Tibial nerve (tissue), 4 donors: ENCODE data around the gene TMCO4.

Experiments
- CTCF ChIP-seq, 5 experiments: fragments of 200-600 bp in 3 of 5; fragments of 450-650 bp in 2 of 5; sonication (generic) in 3 of 5; IDR thresholded peaks; one replicate each; pipeline ENCODE4 v1.5.1; 2016 to 2019; ENCODE audit warnings: antibody characterized with exemption in 5 of 5, mild to moderate bottlenecking in 3 of 5, moderate library complexity in 2 of 5
- EP300 ChIP-seq, 2 donors: sonication (generic); formaldehyde crosslinking; IDR thresholded peaks; one replicate each; pipeline ENCODE4 v1.6.1; 2017; ENCODE audit warnings: antibody characterized with exemption in 2 of 2, mild to moderate bottlenecking in 1 of 2
- POLR2A ChIP-seq, 2 donors: fragments of 450-650 bp; IDR thresholded peaks; one replicate each; pipeline ENCODE4 v1.6.1; 2017; ENCODE audit warnings: antibody characterized with exemption in 2 of 2, mild to moderate bottlenecking in 2 of 2, moderate library complexity in 2 of 2

DNA sequence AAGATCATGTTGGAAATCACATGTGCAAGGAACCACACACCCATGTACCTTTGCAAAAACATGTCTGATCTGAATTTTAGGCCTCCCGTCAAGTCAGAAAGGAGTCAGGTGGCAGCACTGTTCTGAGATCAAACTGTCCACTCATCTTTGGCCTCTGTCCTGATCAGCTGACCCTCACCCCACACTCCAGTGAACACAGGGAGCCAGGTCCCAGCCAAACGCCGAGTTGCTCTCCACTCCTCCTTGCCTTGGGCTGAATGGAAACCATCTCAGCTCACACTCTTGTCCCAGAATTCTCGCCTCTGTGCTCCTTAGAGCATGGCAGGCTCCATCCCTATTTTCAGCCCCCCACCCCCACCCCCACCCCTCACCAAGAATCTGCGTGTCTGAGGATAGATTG, 20.0 kb upstream of the TMCO4 start:
- TF ChIP-seq CTCF (IDR thresholded peaks at IDR 0.05) (no peak), EP300 (IDR thresholded peaks at IDR 0.05) (no peak), POLR2A (IDR thresholded peaks at IDR 0.05) (no peak)
